Measurements from ENCODE around the gene F2RL2.

DNA sequence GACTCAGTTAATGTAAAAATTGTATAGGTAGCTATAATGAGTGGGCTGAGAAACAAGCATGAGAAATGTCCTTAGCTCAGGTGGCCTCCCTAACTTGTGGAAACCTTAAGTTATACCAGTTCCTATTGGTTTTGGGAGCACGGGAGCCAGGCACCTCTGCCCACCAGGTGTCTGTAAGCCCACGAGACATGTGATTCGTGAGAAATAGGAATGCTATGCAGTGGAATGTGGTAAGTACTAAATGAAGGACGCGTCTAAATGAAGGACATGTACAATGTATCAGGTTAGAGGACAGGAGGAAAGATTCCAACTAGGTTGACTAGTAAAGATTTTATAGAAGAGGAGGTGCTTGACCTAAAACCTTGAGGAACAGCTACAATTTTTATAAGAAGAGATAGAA, 46.0 kb upstream of the F2RL2 start:
- TF ChIP-seq, protein P1, sequence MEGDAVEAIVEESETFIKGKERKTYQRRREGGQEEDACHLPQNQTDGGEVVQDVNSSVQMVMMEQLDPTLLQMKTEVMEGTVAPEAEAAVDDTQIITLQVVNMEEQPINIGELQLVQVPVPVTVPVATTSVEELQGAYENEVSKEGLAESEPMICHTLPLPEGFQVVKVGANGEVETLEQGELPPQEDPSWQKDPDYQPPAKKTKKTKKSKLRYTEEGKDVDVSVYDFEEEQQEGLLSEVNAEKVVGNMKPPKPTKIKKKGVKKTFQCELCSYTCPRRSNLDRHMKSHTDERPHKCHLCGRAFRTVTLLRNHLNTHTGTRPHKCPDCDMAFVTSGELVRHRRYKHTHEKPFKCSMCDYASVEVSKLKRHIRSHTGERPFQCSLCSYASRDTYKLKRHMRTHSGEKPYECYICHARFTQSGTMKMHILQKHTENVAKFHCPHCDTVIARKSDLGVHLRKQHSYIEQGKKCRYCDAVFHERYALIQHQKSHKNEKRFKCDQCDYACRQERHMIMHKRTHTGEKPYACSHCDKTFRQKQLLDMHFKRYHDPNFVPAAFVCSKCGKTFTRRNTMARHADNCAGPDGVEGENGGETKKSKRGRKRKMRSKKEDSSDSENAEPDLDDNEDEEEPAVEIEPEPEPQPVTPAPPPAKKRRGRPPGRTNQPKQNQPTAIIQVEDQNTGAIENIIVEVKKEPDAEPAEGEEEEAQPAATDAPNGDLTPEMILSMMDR (IDR thresholded peaks at IDR 0.05): no peak
- TF ChIP-seq POLR2A (IDR thresholded peaks at IDR 0.05): no peak

Data from tibial nerve (tissue), 3 donors.